ES-I3 (cell line): ENCODE results near the gene OIT3.

Source experiments
- H3K36me3 ChIP-seq: 2 replicates; pipeline ENCODE4 v1.6.1; 2013; ENCODE audit warnings: mild to moderate bottlenecking, low read length, control low read depth, moderate library complexity; ENCODE audit not compliant: insufficient read depth
- H3K4me1 ChIP-seq: 2 replicates; pipeline ENCODE4 v1.6.1; 2013; ENCODE audit warnings: mild to moderate bottlenecking, control low read depth, low read length; ENCODE audit not compliant: insufficient read depth
- H3K9ac ChIP-seq: 2 replicates; pipeline ENCODE4 v1.6.1; 2013; ENCODE audit warnings: low read depth, mild to moderate bottlenecking, low read length, moderate library complexity
- H3K9me3 ChIP-seq: 2 replicates; pipeline ENCODE4 v1.6.1; 2013; ENCODE audit warnings: mild to moderate bottlenecking, low read length, moderate library complexity; ENCODE audit not compliant: control insufficient read depth, insufficient read depth

OIT3 gene

DNA sequence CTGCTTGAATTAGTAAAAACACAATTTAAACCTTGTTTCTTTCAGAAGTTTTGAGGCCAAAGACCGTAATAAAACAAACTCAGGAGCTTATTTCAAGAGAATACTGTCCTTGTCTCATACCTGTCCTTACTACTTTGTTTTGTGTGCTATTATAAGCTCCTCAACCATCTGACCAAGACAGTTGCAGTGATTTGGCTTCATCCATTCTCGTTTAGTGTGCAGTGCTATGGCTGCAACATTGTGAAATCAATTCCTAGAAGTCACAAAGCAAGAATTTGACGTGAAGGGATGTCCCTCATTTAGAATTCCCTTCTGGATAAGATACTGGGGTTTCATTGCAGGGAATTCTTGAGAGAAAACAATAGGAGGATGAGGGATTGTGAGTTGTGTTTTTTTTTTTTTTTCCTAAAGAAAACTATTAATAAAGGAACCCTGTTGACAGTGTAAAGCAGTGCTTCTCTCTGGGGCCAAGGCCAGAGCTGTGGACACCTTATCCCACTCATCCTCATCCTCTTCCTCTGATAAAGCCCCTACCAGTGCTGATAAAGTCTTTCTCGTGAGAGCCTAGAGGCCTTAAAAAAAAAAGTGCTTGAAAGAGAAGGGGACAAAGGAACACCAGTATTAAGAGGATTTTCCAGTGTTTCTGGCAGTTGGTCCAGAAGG is at the start of gene OIT3:
OIT3 (plus strand) TSS at position 604 of the 663 bp plus-strand sequence. CDS start 60 bp downstream, outside the sequence.
- Histone ChIP-seq H3K9me3 (no peaks in the 10 kb centered on the region; the same call in none of the 2 replicates), H3K4me1 (no peaks in the 10 kb centered on the region), H3K9ac (no peak within 1 kb of the TSS), H3K36me3 (peaks cover 5% of the 10 kb centered on the region; the same call in 1 of the 2 replicates)

GRCh38 chr10:72846238-72846637 is 47.3 kb upstream of the OIT3 start:
- Histone ChIP-seq H3K4me1 (no peaks in the 10 kb centered on the region), H3K36me3 (no peaks in the 10 kb centered on the region; the same call in 1 of the 2 replicates), H3K9me3 (peaks cover 6% of the 10 kb centered on the region; the same call in 1 of the 2 replicates), H3K9ac (no peak overlapping the region)

DNA sequence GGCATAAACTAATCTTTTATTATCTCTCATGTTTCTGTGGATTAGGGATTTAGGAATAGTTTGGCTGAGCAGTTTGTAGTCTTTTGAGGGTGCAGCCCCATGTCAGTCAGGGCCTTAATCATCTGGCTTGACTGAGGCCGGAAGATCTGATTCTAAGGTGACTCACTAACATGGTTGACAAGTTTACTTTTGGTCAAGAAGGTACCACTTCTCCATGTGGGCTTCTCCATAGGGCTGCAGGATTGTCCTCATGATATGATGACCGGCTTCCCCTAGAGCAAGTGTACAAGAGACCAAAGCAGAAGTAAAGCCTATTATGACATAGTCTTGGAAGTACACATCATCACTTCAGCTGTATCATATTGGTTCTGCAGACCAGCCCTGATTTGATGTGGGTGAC is 45.9 kb upstream of the OIT3 start:
- Histone ChIP-seq H3K9ac (no peak overlapping the region), H3K4me1 (no peaks in the 10 kb centered on the region), H3K36me3 (no peaks in the 10 kb centered on the region; the same call in 1 of the 2 replicates), H3K9me3 (peaks cover 11% of the 10 kb centered on the region; the same call in 1 of the 2 replicates)

DNA sequence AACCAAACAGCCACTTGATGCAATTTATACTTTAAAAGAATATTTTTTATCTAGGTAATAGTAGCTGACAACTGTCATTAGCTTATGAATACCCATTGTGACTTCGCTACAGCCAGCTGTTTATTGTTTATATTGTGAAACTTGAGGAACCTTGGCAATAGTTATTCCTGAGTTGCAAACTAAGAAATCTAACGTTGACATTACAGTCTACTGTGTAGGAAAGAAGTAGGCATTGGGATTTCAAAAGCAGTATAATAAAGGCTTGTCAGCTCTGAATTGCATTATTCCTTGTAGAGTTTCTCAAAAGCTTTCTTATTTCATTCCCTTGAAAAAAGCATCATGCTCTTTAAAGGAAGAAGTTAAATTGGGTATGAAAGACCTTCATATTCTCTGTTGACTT is 42.7 kb upstream of the OIT3 start:
- no peak overlapping the region for H3K9ac ChIP-seq
- no peaks in the 10 kb centered on the region; the same call in 1 of the 2 replicates for H3K36me3 ChIP-seq
- no peaks in the 10 kb centered on the region for H3K4me1 ChIP-seq
- H3K9me3 ChIP-seq = peaks cover 11% of the 10 kb centered on the region; the same call in 1 of the 2 replicates

- no peaks in the 10 kb centered on the region for H3K4me1 ChIP-seq
- no peak overlapping the region for H3K9ac ChIP-seq
- H3K9me3 ChIP-seq = peaks cover 11% of the 10 kb centered on the region; the same call in 1 of the 2 replicates
- H3K36me3 ChIP-seq = no peaks in the 10 kb centered on the region; the same call in 1 of the 2 replicates
These were observed 42.0 kb upstream of the OIT3 start for GRCh38 chr10:72851509-72851908.

DNA sequence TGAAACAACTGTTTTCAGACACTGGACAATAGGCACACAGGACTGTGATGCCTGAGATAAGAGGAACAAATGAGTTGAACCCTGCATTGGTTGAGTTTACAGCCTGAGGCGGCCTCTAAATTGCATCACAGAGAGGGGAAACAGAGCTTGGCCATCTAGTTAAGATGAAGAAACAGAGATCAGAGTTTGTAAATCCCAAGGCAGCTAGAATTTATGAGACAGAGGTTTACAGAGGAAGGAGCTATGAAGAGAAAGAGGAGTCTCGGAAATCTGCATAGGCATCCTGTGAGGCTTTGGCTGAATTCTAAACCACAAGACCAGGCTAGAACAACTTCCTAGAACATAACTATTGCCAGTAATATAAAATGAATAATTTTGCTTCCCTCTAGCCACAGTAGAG is 41.0 kb upstream of the OIT3 start:
- Histone ChIP-seq H3K4me1 (no peaks in the 10 kb centered on the region), H3K36me3 (no peaks in the 10 kb centered on the region; the same call in 1 of the 2 replicates), H3K9ac (no peak overlapping the region), H3K9me3 (peaks cover 11% of the 10 kb centered on the region; the same call in 1 of the 2 replicates)

DNA sequence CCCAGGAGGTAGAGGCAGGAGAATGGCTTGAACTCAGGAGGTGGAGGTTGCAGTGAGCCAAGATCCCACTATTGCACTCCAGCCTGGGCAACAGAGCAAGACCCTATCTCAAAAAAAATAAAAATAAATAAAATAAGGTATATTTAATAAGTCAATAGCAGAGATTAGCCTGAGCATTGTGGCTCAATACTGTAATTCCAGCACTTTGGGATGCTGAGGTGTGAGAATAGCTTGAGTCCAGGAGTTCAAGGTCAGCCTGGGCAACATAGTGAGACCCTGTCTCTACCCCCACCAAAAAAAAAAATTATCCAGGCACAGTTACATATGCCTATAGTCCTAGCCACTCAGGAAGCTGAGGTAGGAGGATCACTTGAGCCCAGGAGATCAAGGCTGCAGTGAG is 38.4 kb upstream of the OIT3 start:
- H3K4me1 ChIP-seq = no peaks in the 10 kb centered on the region
- H3K9ac ChIP-seq = no peak overlapping the region
- H3K9me3 ChIP-seq = peaks cover 11% of the 10 kb centered on the region; the same call in 1 of the 2 replicates
- peaks cover 3% of the 10 kb centered on the region; the same call in 1 of the 2 replicates for H3K36me3 ChIP-seq

DNA sequence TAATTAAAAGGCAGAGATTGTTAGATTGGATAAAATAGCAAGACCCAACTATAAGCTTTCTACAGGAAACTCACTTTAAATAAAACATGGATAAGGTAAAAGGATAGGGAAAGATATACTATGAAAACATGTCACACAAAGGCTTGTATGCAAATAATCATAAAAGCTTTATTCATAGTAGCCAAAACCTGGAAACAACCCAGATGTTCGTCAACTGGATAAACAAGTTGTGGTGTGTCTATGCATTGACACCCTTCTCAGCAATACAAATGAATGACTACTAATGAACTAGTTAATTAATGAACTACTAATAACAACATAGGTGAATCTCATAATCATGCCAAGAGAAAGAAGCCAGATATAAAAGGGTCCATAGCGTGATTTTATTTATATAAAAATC is 37.7 kb upstream of the OIT3 start:
- Histone ChIP-seq H3K9ac (no peak overlapping the region), H3K4me1 (no peaks in the 10 kb centered on the region), H3K9me3 (peaks cover 9% of the 10 kb centered on the region; the same call in 1 of the 2 replicates), H3K36me3 (peaks cover 6% of the 10 kb centered on the region; the same call in 1 of the 2 replicates)

- no peaks in the 10 kb centered on the region for H3K4me1 ChIP-seq
- no peak overlapping the region for H3K9ac ChIP-seq
- H3K36me3 ChIP-seq = peaks cover 6% of the 10 kb centered on the region; the same call in 1 of the 2 replicates
- H3K9me3 ChIP-seq = no peaks in the 10 kb centered on the region
These were observed 35.5 kb upstream of the OIT3 start for GRCh38 chr10:72858067-72858466.

- Histone ChIP-seq H3K36me3 (peaks cover 6% of the 10 kb centered on the region; the same call in 1 of the 2 replicates), H3K4me1 (no peaks in the 10 kb centered on the region), H3K9me3 (no peaks in the 10 kb centered on the region), H3K9ac (no peak overlapping the region)
These were observed 30.6 kb upstream of the OIT3 start for GRCh38 chr10:72862957-72863356.

DNA sequence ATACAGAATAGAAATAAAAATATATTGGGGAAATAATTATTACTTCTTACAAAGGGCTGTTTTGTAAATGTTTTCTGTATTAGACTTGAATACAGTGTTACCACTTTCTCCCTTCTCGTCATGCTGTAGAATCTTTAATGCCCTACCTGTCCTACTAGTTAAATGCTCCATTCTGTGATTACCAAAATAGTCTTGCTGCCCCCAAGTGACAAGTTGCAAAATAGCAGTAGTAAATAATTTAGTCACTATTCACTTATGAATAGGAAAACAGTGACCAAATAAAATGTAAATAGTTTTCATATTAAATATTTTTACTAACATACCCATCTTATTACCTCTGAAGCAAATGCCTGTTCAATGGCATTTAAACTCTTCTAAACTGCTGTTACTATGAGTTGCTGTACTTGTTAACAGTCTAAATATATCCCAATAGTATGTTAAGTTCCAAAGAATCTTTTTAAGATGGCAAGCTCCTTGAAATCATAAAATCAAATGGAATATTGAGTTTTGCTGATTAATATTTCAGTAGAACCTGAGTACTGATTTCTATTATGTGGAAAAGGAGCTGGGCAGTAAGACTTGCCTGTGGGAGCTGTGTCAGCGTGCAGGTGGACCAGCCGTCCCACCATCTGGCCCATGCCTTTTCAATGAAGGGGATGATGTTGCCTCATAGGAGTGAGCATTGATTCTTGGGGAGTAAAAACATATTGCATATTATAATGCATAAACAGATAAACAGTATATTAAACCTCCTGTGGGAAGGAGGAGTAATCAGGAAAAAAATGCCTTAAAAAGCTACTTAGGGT is 18.1 kb upstream of the OIT3 start:
- H3K36me3 ChIP-seq = peaks cover 4% of the 10 kb centered on the region; the same call in 1 of the 2 replicates
- H3K9me3 ChIP-seq = no peaks in the 10 kb centered on the region
- H3K9ac ChIP-seq = no peak overlapping the region
- no peaks in the 10 kb centered on the region for H3K4me1 ChIP-seq

DNA sequence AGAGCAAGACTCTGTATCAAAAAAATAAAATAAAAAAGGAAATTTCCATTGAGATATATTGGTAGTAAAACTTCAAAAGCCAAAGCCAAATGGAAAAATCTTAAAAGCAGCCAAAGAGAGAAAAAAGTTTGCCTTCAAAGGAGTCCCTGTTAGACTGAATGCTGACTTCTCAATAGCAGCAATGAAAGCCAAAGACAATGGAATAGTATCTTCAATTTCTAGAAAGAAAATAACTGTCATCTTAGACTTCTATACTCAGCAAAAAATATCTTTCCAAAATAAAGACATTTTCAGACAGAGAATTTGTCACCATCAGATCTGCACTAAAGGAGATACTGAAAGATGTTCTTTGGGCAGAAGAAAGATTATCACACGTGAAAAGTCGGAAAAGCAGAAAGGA is 14.3 kb upstream of the OIT3 start:
- 0 out of 2 replicates have a peak, but pooled peaks cover 8% of the 10 kb centered on the region for H3K36me3 ChIP-seq
- H3K4me1 ChIP-seq = no peaks in the 10 kb centered on the region
- H3K9me3 ChIP-seq = 0 out of 2 replicates have a peak, but pooled peaks cover 2% of the 10 kb centered on the region
- H3K9ac ChIP-seq = no peak overlapping the region

- H3K36me3 ChIP-seq = peaks cover 21% of the 10 kb centered on the region; the same call in 1 of the 2 replicates
- no peak overlapping the region for H3K9ac ChIP-seq
- peaks cover 5% of the 10 kb centered on the region; the same call in 1 of the 2 replicates for H3K9me3 ChIP-seq
- H3K4me1 ChIP-seq = peaks cover 11% of the 10 kb centered on the region; the same call in 1 of the 2 replicates
These were observed 12.2 kb upstream of the OIT3 start for GRCh38 chr10:72881291-72881690.

DNA sequence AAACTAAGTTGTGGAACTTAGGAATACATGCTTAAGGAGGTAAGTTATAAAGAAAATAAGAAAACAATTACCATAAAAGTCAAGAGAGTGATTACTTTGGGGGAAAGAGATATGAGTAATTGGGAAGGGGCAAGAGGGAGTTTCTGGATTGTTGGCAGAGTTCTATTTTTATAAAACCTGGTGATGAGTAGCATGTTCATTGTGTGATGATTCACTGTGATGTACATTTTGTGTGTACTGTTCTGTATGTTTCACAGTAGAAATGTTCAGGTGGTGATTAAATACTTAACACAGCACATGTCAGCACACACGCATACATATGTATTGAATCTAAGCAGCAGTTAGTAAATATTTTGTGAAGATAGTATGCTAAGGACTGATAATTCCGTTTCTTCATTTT is 9.7 kb upstream of the OIT3 start:
- Histone ChIP-seq H3K36me3 (peaks cover 30% of the 10 kb centered on the region; the same call in 1 of the 2 replicates), H3K9ac (no peak overlapping the region), H3K9me3 (peaks cover 5% of the 10 kb centered on the region; the same call in 1 of the 2 replicates), H3K4me1 (peaks cover 30% of the 10 kb centered on the region)
